IMR-90 (cell line): ENCODE measurements around the gene KIAA1586. TPM values are rescaled to one million over a fixed set of nuclear protein-coding genes. Genes with fewer than 3 reads are reported as not detected.

ENCODE experiments used
- ATAC-seq: fragments of 200-7000 bp; cut with Tn5 transposase; 2 replicates; pipeline ENCODE4 v1.9.1; 2020; ENCODE audit warnings: low read depth, mild to moderate bottlenecking, moderate library complexity
- BruUV-seq: library from RNA; stranded (reverse); fragments of 400-500 nt; replicated peaks from 2 replicates; lab custom pipeline; 2021; lab: Mats Ljungman, UMichigan
- CTCF ChIA-PET: fragments of 300-600 bp; formaldehyde crosslinking; extraction: SDS; loops from one replicate; lab custom pipeline; 2021; ENCODE audit warnings: antibody characterized with exemption; lab: Yijun Ruan, JAX
- POLR2A ChIA-PET: fragments of 300-600 bp; sonication (Branson Sonifier 250); formaldehyde crosslinking; loops from one replicate; lab custom pipeline; 2022; ENCODE audit warnings: antibody characterized with exemption; ENCODE audit not compliant: unreplicated experiment; lab: Charles Lee
- DNase-seq: peaks from one replicate; pipeline ENCODE4 v3.0.0; 2013
- H2AFZ ChIP-seq: replicated peaks from 2 replicates; pipeline ENCODE3; 2013; ENCODE audit warnings: low read length, mild to moderate bottlenecking; ENCODE audit not compliant: poor library complexity
- H2AK5ac ChIP-seq: 2 replicates; pipeline ENCODE4 v1.6.1; 2013; ENCODE audit warnings: low read depth, low read length, inconsistent platforms
- H2AK9ac ChIP-seq: replicated peaks from 2 replicates; pipeline ENCODE3; 2013; ENCODE audit warnings: mild to moderate bottlenecking, low read depth, low read length, moderate library complexity; ENCODE audit not compliant: poor library complexity
- H2BK120ac ChIP-seq: 2 replicates; pipeline ENCODE4 v1.6.1; 2013; ENCODE audit warnings: low read depth, low read length, inconsistent platforms
- H2BK15ac ChIP-seq: 3 replicates; pipeline ENCODE4 v1.6.1; 2013; ENCODE audit warnings: low read depth, low read length, inconsistent platforms
- H2BK20ac ChIP-seq: 2 replicates; pipeline ENCODE4 v1.6.1; 2013; ENCODE audit warnings: low read depth, mild to moderate bottlenecking, inconsistent platforms, low read length, moderate library complexity
- H2BK5ac ChIP-seq: 2 replicates; pipeline ENCODE4 v1.6.1; 2013; ENCODE audit warnings: mild to moderate bottlenecking, low read depth, low read length, inconsistent platforms; ENCODE audit not compliant: poor library complexity, severe bottlenecking
- H3K14ac ChIP-seq: replicated peaks from 2 replicates; pipeline ENCODE4 v1.6.1; 2013; ENCODE audit warnings: low read depth, low read length, inconsistent platforms
- H3K18ac ChIP-seq: 2 replicates; pipeline ENCODE4 v1.6.1; 2013; ENCODE audit warnings: low read depth, low read length, control low read depth
- H3K23ac ChIP-seq: 2 replicates; pipeline ENCODE4 v1.6.1; 2013; ENCODE audit warnings: low read depth, low read length, inconsistent platforms
- H3K27ac ChIP-seq: 2 replicates; pipeline ENCODE4 v1.5.1; 2013; ENCODE audit warnings: mild to moderate bottlenecking, control low read depth, low read length; ENCODE audit not compliant: insufficient read depth
- H3K27me3 ChIP-seq: 2 replicates; pipeline ENCODE4 v1.6.1; 2013; ENCODE audit warnings: low read length; ENCODE audit not compliant: control insufficient read depth, insufficient read depth
- H3K36me3 ChIP-seq: 2 replicates; pipeline ENCODE4 v1.6.1; 2013; ENCODE audit warnings: low read length, mixed read lengths; ENCODE audit not compliant: control insufficient read depth, insufficient read depth
- H3K4ac ChIP-seq: 2 replicates; pipeline ENCODE4 v1.6.1; 2013; ENCODE audit warnings: low read depth, low read length, inconsistent platforms
- H3K4me1 ChIP-seq: 2 replicates; pipeline ENCODE4 v1.6.1; 2013; ENCODE audit warnings: low read length, mixed read lengths; ENCODE audit not compliant: control insufficient read depth, insufficient read depth
- H3K4me2 ChIP-seq: 2 replicates; pipeline ENCODE4 v1.6.1; 2013; ENCODE audit warnings: low read depth, mild to moderate bottlenecking, control low read depth, low read length, moderate library complexity
- H3K4me3 ChIP-seq: 2 replicates; pipeline ENCODE4 v1.5.1; 2013; ENCODE audit warnings: low read depth, mild to moderate bottlenecking, control low read depth, low read length, moderate library complexity; ENCODE audit not compliant: insufficient read depth
- H3K56ac ChIP-seq: 2 replicates; pipeline ENCODE4 v1.6.1; 2013; ENCODE audit warnings: low read length, inconsistent platforms; ENCODE audit not compliant: insufficient read depth; ENCODE audit errors: extremely low read depth
- H3K79me1 ChIP-seq, 2 experiments: 2 replicates each; pipeline ENCODE4 v1.6.1; 2013; ENCODE audit warnings: low read length in 2 of 2, inconsistent platforms in 1 of 2, low read depth in 1 of 2
- H3K9ac ChIP-seq: 2 replicates; pipeline ENCODE4 v1.6.1; 2013; ENCODE audit warnings: low read depth, low read length, control low read depth
- H3K9me1 ChIP-seq: 2 replicates; pipeline ENCODE4 v1.6.1; 2013; ENCODE audit warnings: low read length, inconsistent platforms; ENCODE audit not compliant: insufficient read depth
- H3K9me3 ChIP-seq: 2 replicates; pipeline ENCODE4 v1.6.1; 2013; ENCODE audit warnings: low read length; ENCODE audit not compliant: control insufficient read depth, insufficient read depth
- H4K20me1 ChIP-seq: 2 replicates; pipeline ENCODE4 v1.6.1; 2013; ENCODE audit warnings: low read length, inconsistent platforms; ENCODE audit not compliant: insufficient read depth
- H4K5ac ChIP-seq: 2 replicates; pipeline ENCODE4 v1.6.1; 2013; ENCODE audit warnings: mild to moderate bottlenecking, low read depth, low read length, control low read depth
- H4K8ac ChIP-seq, 2 experiments: 2 replicates each; pipeline ENCODE4 v1.6.1; 2013; ENCODE audit warnings: low read depth in 2 of 2, low read length in 2 of 2, control low read depth in 1 of 2, inconsistent platforms in 1 of 2
- H4K91ac ChIP-seq: 2 replicates; pipeline ENCODE4 v1.6.1; 2013; ENCODE audit warnings: low read depth, low read length, inconsistent platforms; ENCODE audit not compliant: insufficient read depth
- BHLHE40 ChIP-seq: fragments of 150-350 bp; IDR thresholded peaks from 2 replicates; pipeline ENCODE4 v1.6.1; 2016; ENCODE audit warnings: mild to moderate bottlenecking, low read depth, low read length
- CEBPB ChIP-seq: IDR thresholded peaks from 2 replicates; pipeline ENCODE4 v1.6.1; 2012; ENCODE audit warnings: low read depth, low read length, improper control_type of control experiment
- CHD1 ChIP-seq: IDR thresholded peaks from 2 replicates; pipeline ENCODE4 v1.6.1; 2012; ENCODE audit warnings: low read depth, low read length, improper control_type of control experiment
- ELK1 ChIP-seq: fragments of 150-350 bp; IDR thresholded peaks from 2 replicates; pipeline ENCODE4 v1.6.1; 2016; ENCODE audit warnings: low read depth, mild to moderate bottlenecking, low read length, moderate library complexity, borderline replicate concordance
- FOS ChIP-seq: fragments of 150-350 bp; IDR thresholded peaks from 2 replicates; pipeline ENCODE4 v1.6.1; 2016; ENCODE audit warnings: low read depth, low read length
- MAFK ChIP-seq: IDR thresholded peaks from 2 replicates; pipeline ENCODE4 v1.6.1; 2012; ENCODE audit warnings: low read depth, low read length, improper control_type of control experiment
- MAZ ChIP-seq: IDR thresholded peaks from 2 replicates; pipeline ENCODE4 v1.6.1; 2012; ENCODE audit warnings: low read depth, mild to moderate bottlenecking, low read length, improper control_type of control experiment, moderate library complexity, borderline replicate concordance
- MXI1 ChIP-seq: IDR thresholded peaks from 2 replicates; pipeline ENCODE4 v1.6.1; 2012; ENCODE audit warnings: low read depth, mild to moderate bottlenecking, low read length, moderate library complexity, borderline replicate concordance
- NFE2L2 ChIP-seq: fragments of 150-350 bp; IDR thresholded peaks from 2 replicates; pipeline ENCODE4 v1.6.1; 2016; ENCODE audit warnings: low read depth, mild to moderate bottlenecking, low read length
- POLR2A ChIP-seq: IDR thresholded peaks from 2 replicates; pipeline ENCODE4 v1.6.1; 2012; ENCODE audit warnings: mild to moderate bottlenecking, low read depth, low read length
- RAD21 ChIP-seq: IDR thresholded peaks from 2 replicates; pipeline ENCODE4 v1.6.1; 2012; ENCODE audit warnings: low read length, improper control_type of control experiment
- RCOR1 ChIP-seq: IDR thresholded peaks from 2 replicates; pipeline ENCODE4 v1.6.1; 2012; ENCODE audit warnings: mild to moderate bottlenecking, low read length, improper control_type of control experiment; ENCODE audit not compliant: insufficient replicate concordance
- RFX5 ChIP-seq: IDR thresholded peaks from 2 replicates; pipeline ENCODE4 v1.8.0; 2012; ENCODE audit warnings: low read depth, mild to moderate bottlenecking, low read length, moderate library complexity
- SMC3 ChIP-seq: fragments of 150-350 bp; IDR thresholded peaks from 2 replicates; pipeline ENCODE4 v1.6.1; 2016; ENCODE audit warnings: low read depth, mild to moderate bottlenecking, antibody characterized with exemption, low read length, moderate library complexity
- WGBS, 2 experiments: methylation state at CpG; one replicate each; pipeline versions ENCODE4 v1.1.5 to v1.1.7; 2013; ENCODE audit warnings: missing lambda C conversion rate in 2 of 2; ENCODE audit not compliant: insufficient read length in 1 of 2; ENCODE audit errors: extremely low coverage in 2 of 2; 5-methylcytosine and 5-hydroxymethylcytosine counted together
- dilution Hi-C: fragments of 300-500 bp; cut with HindIII; formaldehyde crosslinking; loops from one replicate; pipeline ENCODE4 v1.14.3; 2018; ENCODE audit warnings: low sequenced_read_pairs; ENCODE audit not compliant: unreplicated experiment
- in situ Hi-C: fragments of 300-500 bp; cut with MboI; formaldehyde crosslinking; loops from 3 replicates; pipeline ENCODE4 v1.14.3; 2019; ENCODE audit warnings: low sequenced_read_pairs, inconsistent platforms, mixed read lengths
- intact Hi-C: fragments of 100-400 bp; cut with micrococcal nuclease; formaldehyde crosslinking; loops from 2 replicates; pipeline ENCODE4 v1.10.0; 2022
- polyA plus RNA-seq, 3 experiments: library from polyadenylated mRNA; depleted of rRNA; stranded (reverse); fragments of >200 nt; gene quantifications; 2 replicates each; pipeline ENCODE4 v1.2.3, GENCODE V29; 2012; ENCODE audit warnings: low replicate concordance in 1 of 3
- total RNA-seq: library from RNA; depleted of rRNA; stranded (reverse); fragments of >200 nt; gene quantifications from 2 replicates; pipeline ENCODE4 v1.2.3, GENCODE V29; 2012
- TF ChIP-seq, protein P1 (sequence below): conservative IDR thresholded peaks from 2 replicates; pipeline ENCODE4 v1.5.1; 2012; ENCODE audit warnings: mild to moderate bottlenecking, low read depth, low read length, improper control_type of control experiment
- TF ChIP-seq, protein P2 (sequence below): fragments of 150-350 bp; IDR thresholded peaks from 2 replicates; pipeline ENCODE4 v1.6.1; 2017; ENCODE audit warnings: mild to moderate bottlenecking, antibody characterized with exemption, low read length, low read depth

Gene KIAA1586
- total and polyA plus RNA-seq, 2 of the 4 experiments (the other 2 are of a cell fraction): 3.6 to 3.8 TPM

DNA sequence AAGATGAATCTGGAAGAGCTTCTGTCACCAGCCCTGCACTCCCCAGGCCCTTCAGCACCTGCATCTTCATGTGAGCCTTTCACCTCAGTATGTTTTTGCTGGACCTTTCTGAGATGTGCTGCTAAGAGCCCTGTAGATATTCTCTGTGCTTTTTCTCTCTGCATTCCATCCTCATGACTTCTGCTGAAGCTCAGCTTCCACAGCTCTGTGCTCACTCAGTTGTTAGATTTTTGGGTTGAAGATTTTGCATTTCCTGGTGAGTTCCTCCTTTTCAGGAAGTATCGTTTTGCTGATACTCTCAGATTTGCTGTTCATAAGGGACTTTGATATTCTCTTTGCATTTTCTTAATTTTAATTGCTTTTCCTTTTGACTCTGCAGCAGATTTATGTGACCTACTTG is 18.3 kb downstream of the KIAA1586 start:
- Histone ChIP-seq H3K79me1 (peaks cover 10 to 14% of the 10 kb centered on the region in 2 experiments; a peak in 3 of 4 replicates), H2AK5ac (no peak overlapping the region), H3K4me2 (no peak overlapping the region), H4K20me1 (no peaks in the 10 kb centered on the region), H3K27ac (no peak overlapping the region), H3K4me1 (peaks cover 2% of the 10 kb centered on the region), H4K5ac (no peak overlapping the region), H3K36me3 (peaks cover 17% of the 10 kb centered on the region), H4K91ac (no peak overlapping the region), H2BK15ac (no peak overlapping the region), H2BK120ac (no peak overlapping the region), H3K27me3 (no peaks in the 10 kb centered on the region), H2BK5ac (no peak overlapping the region), H3K18ac (no peak overlapping the region), H3K56ac (no peak overlapping the region), H3K9me3 (no peaks in the 10 kb centered on the region), H3K14ac (no peak overlapping the region), H2AK9ac (no peak overlapping the region), H2BK20ac (no peak overlapping the region), H3K4ac (no peak overlapping the region), H4K8ac (no peak overlapping the region), H3K23ac (no peak overlapping the region), H3K4me3 (no peak overlapping the region), H3K9me1 (0 out of 2 replicates have a peak, but pooled peaks cover 4% of the 10 kb centered on the region), H3K9ac (no peak overlapping the region), H2AFZ (no peak overlapping the region)
- TF ChIP-seq MAFK: no peak
- TF ChIP-seq POLR2A: no peak
- no peak for TF ChIP-seq MAZ
- no peak for TF ChIP-seq ELK1
- TF ChIP-seq, protein P1, sequence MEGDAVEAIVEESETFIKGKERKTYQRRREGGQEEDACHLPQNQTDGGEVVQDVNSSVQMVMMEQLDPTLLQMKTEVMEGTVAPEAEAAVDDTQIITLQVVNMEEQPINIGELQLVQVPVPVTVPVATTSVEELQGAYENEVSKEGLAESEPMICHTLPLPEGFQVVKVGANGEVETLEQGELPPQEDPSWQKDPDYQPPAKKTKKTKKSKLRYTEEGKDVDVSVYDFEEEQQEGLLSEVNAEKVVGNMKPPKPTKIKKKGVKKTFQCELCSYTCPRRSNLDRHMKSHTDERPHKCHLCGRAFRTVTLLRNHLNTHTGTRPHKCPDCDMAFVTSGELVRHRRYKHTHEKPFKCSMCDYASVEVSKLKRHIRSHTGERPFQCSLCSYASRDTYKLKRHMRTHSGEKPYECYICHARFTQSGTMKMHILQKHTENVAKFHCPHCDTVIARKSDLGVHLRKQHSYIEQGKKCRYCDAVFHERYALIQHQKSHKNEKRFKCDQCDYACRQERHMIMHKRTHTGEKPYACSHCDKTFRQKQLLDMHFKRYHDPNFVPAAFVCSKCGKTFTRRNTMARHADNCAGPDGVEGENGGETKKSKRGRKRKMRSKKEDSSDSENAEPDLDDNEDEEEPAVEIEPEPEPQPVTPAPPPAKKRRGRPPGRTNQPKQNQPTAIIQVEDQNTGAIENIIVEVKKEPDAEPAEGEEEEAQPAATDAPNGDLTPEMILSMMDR: no peak
- TF ChIP-seq FOS: no peak
- no peak for TF ChIP-seq RAD21
- TF ChIP-seq CEBPB: no peak
- no peak for TF ChIP-seq NFE2L2
- TF ChIP-seq MXI1: no peak
- TF ChIP-seq, protein P2, sequence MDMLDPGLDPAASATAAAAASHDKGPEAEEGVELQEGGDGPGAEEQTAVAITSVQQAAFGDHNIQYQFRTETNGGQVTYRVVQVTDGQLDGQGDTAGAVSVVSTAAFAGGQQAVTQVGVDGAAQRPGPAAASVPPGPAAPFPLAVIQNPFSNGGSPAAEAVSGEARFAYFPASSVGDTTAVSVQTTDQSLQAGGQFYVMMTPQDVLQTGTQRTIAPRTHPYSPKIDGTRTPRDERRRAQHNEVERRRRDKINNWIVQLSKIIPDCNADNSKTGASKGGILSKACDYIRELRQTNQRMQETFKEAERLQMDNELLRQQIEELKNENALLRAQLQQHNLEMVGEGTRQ: no peak
- TF ChIP-seq CHD1: no peak
- TF ChIP-seq RCOR1: no peak
- no peak for TF ChIP-seq SMC3
- no peak for TF ChIP-seq BHLHE40
- TF ChIP-seq RFX5: no peak
- no TSS peak for BruUV-seq
- peak; percentile 50 for DNase-seq
- ATAC-seq: peak; percentile 94
- intact Hi-C loops (no loop called here), dilution Hi-C loops (no loop called here), in situ Hi-C loops (no loop called here)
- ChIA-PET POLR2A (no interaction called here), CTCF (interaction anchor here (0.6 kb wide), 2 partner anchors 385 to 519 kb away, joined by 3 read pairs; no protein-coding TSS in a partner anchor)
- WGBS, 2 experiments: no CpG with 5 or more reads among the region's 1 CpG
